GM23248 (cell line): ENCODE measurements around the gene CFAP47.

Source experiments
- EZH2 ChIP-seq: fragments of 200-600 bp; sonication (generic); IDR thresholded peaks from 2 replicates; pipeline ENCODE4 v1.6.1; 2018; ENCODE audit warnings: antibody characterized with exemption, mild to moderate bottlenecking; ENCODE audit not compliant: insufficient read depth, poor library complexity, severe bottlenecking
- EZH2phosphoT487 ChIP-seq: fragments of 200-600 bp; sonication (generic); IDR thresholded peaks from 2 replicates; pipeline ENCODE4 v1.6.1; 2018; ENCODE audit warnings: antibody characterized with exemption, moderate library complexity, mild to moderate bottlenecking, low read depth; ENCODE audit not compliant: insufficient read depth

GRCh38 chrX:36198575-36198974 is 279.0 kb downstream of the CFAP47 start:
- no peak for TF ChIP-seq EZH2
- no peak for TF ChIP-seq EZH2phosphoT487
